HepG2 (cell line): ENCODE measurements around the gene HOTAIR.

Source experiments
- FOXP4 ChIP-seq: sonication (generic); formaldehyde crosslinking; IDR thresholded peaks from 2 replicates; pipeline ENCODE4 v1.4.0; 2020; ENCODE audit warnings: missing genetic modification reagents
- HMGXB4 ChIP-seq, 2 experiments: sonication (generic) in 1 of 2; formaldehyde crosslinking in 1 of 2; IDR thresholded peaks; 2 replicates each; pipeline versions ENCODE4 v1.4.0 to v1.6.1; 2018 to 2020; ENCODE audit warnings: missing genetic modification reagents in 2 of 2, borderline replicate concordance in 1 of 2, low read depth in 1 of 2, mild to moderate bottlenecking in 1 of 2, missing biosample characterization in 1 of 2
- SP1 ChIP-seq, 2 experiments: fragments of 450-650 bp in 1 of 2; sonication (generic) in 1 of 2; formaldehyde crosslinking in 1 of 2; IDR thresholded peaks; 2 replicates each; pipeline versions ENCODE4 v1.4.0 to v1.6.1; 2016 to 2020; ENCODE audit warnings: missing genetic modification reagents in 1 of 2
- ZNF678 ChIP-seq: sonication (generic); formaldehyde crosslinking; IDR thresholded peaks from 2 replicates; pipeline ENCODE4 v1.4.0; 2020; ENCODE audit warnings: mild to moderate bottlenecking, missing genetic modification reagents

GRCh38 chr12:53971129-53971528, 3.6 kb downstream of the HOTAIR start:
- no peak for TF ChIP-seq FOXP4 (CRISPR knock-in tag)
- no peak for TF ChIP-seq SP1 (IDR thresholded peaks at IDR 0.05)
- no peak for TF ChIP-seq SP1 (CRISPR knock-in tag; IDR thresholded peaks at IDR 0.05)
- no peak for TF ChIP-seq ZNF678 (CRISPR knock-in tag)
- TF ChIP-seq HMGXB4 (CRISPR knock-in tag; IDR thresholded peaks at IDR 0.05; ENCODE audit: borderline replicate concordance in 1 of 2, low read depth in 1 of 2) = no peak
